GM18519 (cell line): ENCODE data around the gene FFAR3.
"Not testable (repeated sequence)": the region's sequence is repeated elsewhere in the genome, so short reads cannot be mapped to it uniquely, and the experiment has no call there.

Source experiments
- ATAC-seq: cut with Tn5 transposase; IDR thresholded peaks from one replicate; pipeline ENCODE4 v1.9.1; 2021; ENCODE audit warnings: mild to moderate bottlenecking, moderate library complexity; ENCODE audit not compliant: unreplicated experiment, low FRiP score

The FFAR3 gene

DNA sequence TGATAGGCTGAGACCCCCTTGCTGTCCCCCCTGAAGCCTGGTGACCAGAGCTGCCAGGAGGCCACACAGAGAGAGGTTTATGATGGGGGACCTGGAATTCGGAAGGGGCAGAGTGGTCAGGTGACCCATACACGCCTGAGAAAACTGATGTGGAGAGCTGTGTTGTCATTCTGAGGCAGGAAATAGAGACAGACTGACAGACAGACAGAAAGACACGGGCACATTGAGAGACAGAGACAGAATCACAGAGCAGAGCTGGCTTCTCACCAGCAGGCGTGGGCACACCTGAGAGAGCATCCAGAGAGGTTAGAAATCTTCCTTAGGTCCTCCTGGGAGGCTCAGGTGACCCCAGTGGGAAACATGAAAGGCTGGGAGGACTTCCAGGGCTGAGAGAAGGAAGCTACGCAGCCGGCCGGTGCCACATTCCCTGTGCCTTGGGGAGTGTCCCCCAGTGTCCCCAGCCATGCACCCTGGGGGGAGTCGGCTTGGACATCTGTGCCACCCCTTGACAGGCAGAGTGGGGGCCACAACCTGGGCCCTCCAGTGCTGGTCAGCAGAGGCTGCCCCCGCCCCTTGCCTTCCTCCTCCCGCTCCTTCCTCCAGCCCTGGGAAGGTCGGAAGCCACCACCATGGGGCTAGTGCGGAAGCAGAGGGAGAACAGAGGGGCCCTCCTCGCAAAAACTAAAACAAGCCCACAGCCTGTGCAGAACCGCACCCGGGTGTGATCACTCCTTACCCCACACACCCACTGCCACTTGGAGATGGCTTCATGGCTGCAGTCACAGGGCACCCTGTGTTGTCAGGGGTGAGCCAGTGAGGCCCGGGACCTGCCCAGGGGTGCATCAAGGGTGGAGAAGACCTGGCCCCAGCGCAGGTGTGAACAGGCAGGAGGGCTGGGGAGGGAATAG, 8.4 kb upstream of the FFAR3 start:
- no peak for ATAC-seq

GRCh38 chr19:35350591-35350990, 7.7 kb upstream of the FFAR3 start:
- ATAC-seq = no peak

GRCh38 chr19:35351411-35352176, 6.7 kb upstream of the FFAR3 start:
- ATAC-seq = no peak

DNA sequence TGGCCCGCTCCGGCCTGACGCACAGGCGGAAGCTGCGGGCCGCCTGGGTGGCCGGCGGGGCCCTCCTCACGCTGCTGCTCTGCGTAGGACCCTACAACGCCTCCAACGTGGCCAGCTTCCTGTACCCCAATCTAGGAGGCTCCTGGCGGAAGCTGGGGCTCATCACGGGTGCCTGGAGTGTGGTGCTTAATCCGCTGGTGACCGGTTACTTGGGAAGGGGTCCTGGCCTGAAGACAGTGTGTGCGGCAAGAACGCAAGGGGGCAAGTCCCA, 6.1 kb upstream of the FFAR3 start:
- ATAC-seq = no peak

- ATAC-seq = no peak
Measured at GRCh38 chr19:35352448-35353304, 5.6 kb upstream of the FFAR3 start.

DNA sequence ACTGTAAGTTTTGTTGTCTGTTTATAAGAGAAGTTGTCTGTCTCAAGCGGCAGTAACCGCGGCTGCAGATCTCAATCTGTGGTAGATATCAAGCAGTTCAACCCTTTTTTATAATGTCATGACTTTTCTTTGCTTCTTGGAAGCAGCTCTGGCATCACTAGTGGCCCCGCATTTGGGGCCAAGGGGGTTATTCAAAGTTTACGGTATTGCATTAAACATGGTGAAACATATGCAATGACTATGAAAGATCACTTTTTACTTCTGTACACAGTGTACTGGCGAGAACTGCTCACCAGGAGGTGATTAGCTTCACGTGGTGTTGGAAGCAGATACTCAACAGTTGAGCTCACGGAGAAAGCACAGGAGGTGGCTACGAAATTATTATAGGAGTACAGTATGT, 4.6 kb upstream of the FFAR3 start:
- no peak for ATAC-seq

GRCh38 chr19:35354898-35355297, 3.4 kb upstream of the FFAR3 start:
- no peak for ATAC-seq

DNA sequence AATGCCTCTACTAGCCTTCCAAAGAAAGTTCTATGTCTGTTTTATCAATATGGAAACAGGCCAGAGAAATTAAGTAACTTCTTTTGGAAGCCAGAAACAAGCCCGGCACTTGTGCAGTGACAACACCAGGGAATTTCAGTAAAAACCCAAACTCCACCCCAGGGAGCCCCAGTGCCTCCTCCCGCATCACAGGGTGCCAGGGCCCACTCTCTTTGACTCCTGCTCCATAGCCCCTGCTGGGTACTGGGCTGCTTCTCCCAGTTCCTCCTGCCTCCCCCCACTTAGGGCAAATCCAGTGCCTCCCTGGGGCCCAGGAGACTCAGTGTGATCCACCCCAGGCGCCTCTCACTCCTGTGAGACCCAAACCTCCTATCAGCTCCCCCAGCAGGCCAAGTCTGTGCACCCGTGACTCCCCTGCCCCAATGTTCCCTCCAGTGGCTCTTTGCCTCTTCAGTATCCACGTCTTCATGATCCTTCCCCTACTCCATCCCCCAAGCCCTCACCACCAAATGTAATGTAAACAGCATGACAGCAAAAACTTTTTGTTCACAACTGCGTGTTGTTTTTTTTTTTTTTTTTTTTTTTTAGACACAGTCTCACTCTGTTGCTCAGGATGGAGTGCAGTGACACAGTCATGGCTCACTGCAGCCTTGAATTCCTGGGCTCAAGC, 2.3 kb upstream of the FFAR3 start:
- ATAC-seq = no peak

GRCh38 chr19:35358834-35359233, 574 bp downstream of the FFAR3 start:
- not testable (repeated sequence) for ATAC-seq

- not testable (repeated sequence) for ATAC-seq
Measured at GRCh38 chr19:35359395-35359794, 1.1 kb downstream of the FFAR3 start.

DNA sequence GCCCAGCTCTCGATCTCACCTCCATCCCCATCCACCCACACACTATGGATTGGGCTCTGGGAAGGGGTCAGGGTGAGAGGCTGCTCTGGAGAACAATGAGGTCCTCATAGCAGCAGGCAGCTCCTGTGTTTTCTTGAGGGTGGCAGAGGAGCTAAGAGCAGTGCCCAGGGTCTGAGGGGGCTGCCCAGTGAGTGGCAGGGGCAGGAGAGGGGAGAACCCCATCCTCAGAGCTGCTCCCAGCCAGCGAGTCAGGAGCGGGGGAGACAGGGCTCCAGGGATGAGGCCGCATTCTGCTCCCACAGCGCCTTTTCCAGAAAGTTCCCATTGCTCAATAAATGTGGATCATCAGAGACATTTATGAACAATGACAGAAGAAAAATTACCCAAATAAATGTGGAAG, 1.8 kb downstream of the FFAR3 start:
- ATAC-seq = not testable (repeated sequence)

DNA sequence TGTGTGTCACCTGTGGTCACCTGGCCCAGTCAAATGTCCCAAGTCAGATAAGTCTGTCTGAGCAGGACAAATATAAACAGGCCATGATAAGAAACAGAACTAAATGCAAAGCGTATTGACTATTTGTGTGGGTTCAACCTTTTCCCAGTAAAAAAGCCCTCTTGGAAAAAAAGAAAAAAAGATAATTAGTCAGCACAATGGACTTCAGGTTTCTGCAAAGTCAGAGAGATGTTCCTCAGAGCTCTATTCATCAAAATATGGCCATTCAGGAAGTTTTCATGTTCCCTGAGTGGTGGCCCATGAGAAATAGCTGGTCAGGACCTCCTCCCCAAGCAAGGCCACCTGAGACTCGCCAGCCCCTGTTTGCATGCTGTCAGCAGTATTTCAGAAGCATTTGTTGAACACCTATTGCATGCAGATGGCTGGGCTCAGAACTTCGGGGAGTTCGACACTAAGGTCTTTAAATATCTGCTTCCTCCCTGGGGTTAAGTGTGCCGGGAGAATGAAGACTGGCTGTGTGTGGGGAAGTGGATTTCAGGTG, 2.7 kb downstream of the FFAR3 start:
- no peak for ATAC-seq

- ATAC-seq = no peak
Measured at GRCh38 chr19:35362261-35363000, 4.2 kb downstream of the FFAR3 start.

DNA sequence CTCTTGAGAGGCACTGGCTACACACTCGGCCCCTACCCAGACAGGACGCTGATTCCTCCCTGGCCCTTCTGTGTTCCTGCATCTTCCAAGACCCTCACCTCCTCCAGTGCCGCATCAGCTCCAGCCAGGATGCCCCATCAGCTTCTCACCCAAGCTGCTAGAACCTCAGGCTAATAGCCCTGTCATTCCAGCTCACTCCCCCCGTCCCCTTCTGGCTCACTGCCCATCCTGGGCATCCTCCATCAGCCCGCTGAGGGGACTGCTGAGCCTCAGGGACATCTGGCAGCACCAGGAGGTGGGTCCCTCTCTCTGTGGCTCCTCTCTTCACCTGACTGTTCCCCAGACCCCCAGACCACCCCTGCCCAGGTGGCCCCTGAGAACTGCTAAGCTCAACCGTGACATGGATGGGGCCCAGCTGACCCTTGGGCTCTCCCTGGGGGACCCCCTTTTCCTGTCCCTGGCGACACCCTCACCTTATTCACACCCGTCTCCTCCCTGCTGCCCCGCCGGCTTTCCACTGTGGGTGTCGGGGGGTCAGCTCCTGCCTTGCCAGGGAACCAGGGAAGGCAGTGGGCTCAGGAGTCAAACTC, 4.8 kb downstream of the FFAR3 start:
- ATAC-seq = no peak

- no peak for ATAC-seq
Measured at GRCh38 chr19:35363711-35364425, 5.6 kb downstream of the FFAR3 start.

DNA sequence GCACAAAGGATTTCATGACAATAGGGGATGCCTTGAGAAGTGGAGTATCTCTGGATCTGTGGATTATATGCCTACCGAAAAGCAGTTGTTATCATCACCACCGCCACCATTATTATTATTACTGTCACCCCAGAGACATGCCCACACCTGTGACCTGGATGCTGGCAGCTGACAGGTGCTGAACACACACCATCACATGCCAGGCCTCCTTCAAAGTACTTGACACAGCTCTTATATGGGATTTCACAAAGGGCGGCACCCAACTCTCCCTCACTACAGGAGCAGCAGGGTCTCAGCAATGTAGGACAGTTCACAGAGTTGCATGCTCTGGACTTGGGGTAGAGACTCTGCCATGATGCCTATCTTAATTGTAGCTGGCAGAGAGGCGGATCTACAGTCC, 7.0 kb downstream of the FFAR3 start:
- ATAC-seq = no peak

DNA sequence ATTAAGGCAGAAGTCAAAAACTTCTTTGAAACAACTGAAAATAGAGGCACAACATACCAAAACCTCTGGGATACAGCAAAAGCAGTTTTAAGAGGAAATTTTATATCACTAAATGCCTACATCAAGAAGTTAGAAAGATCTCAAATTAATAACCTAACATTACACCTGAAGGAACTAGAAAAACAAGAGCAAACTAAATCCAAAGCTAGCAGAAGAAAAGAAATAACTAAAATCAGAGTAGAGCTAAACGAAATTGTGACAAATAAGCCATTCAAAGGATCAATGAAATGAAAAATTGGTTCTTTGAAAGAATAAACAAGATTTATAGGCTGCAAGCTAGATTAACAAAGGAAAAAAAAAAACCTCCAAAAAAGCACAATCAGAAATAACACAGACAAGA, 10.1 kb downstream of the FFAR3 start:
- ATAC-seq = no peak

DNA sequence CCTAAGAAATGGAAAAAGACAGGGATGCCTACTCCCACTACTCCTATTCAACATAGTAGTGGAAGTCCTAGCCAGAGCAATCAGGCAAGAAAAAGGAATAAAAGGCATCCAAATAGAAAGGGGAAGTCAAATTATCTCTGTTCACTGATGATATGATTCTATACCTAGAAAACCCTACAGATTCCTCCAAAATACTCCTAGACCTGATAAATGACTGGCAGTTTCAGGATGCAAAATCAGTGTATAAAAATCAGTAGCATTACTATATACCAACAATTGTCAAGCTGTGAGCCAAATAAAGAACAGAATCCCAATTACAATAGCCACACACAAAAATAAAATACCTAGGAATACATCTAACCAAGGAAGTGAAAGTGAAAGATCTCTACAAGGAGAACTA, 11.3 kb downstream of the FFAR3 start:
- no peak for ATAC-seq

DNA sequence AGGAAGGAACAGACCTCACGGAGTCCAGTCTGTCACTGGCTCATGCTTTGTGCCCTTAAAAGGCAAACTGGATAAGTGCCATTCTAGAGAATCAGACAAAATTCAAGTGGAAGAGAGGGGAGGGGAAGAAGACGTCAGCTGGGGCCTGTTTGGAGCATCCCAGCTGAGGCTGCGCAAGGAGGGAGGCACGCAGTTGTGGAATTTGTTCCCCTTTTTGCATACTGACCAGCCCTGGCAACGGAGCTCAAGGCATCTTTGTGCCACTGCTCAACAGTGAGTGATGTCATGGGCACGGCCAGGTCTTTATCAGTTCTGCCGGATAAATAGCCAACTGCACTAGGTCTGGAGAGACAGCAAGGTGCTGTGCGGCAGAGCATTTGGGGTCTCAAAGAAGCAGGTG, 12.5 kb downstream of the FFAR3 start, which contains the start of gene GPR42:
Gene GPR42, plus strand, starts transcription at position 347 of the 400 bp plus-strand sequence. CDS start 292 bp downstream, outside the sequence.
- ATAC-seq = no peak
